Epithelial cell of esophagus (primary cell): ENCODE data around the gene MACROH2A1.

ENCODE experiments used
- DNase-seq: peaks from one replicate; pipeline ENCODE4 v3.0.0; 2010; ENCODE audit warnings: low read depth
- H3K4me3 ChIP-seq: 2 replicates; pipeline ENCODE4 v1.5.1; 2011; ENCODE audit warnings: mild to moderate bottlenecking, low read length, control low read depth
- CTCF ChIP-seq: IDR thresholded peaks from 2 replicates; pipeline ENCODE4 v1.5.1; 2011; ENCODE audit warnings: low read depth, mild to moderate bottlenecking, low read length, control low read depth, inconsistent platforms; ENCODE audit not compliant: insufficient read depth; ENCODE audit errors: missing control alignments

Gene MACROH2A1

GRCh38 chr5:135328128-135328687, 70.8 kb downstream of the MACROH2A1 start:
- no peak for TF ChIP-seq CTCF
- H3K4me3 ChIP-seq = no peak overlapping the region
- no peak for DNase-seq

GRCh38 chr5:135327429-135328127, 71.5 kb downstream of the MACROH2A1 start:
- no peak for DNase-seq
- TF ChIP-seq CTCF = no peak
- no peak overlapping the region for H3K4me3 ChIP-seq

- no peak for TF ChIP-seq CTCF
- no peak for DNase-seq
Observed at GRCh38 chr5:135326296-135327254, 72.5 kb downstream of the MACROH2A1 start.

GRCh38 chr5:135324897-135325650, 74.0 kb downstream of the MACROH2A1 start:
- DNase-seq = peak; percentile 83
- H3K4me3 ChIP-seq = no peak overlapping the region

More at GRCh38 chr5:135326296-135327254, 72.5 kb downstream of the MACROH2A1 start:
- H3K4me3 ChIP-seq = no peak overlapping the region

GRCh38 chr5:135324160-135324559, 74.9 kb downstream of the MACROH2A1 start:
- no peak for TF ChIP-seq CTCF
- no peak overlapping the region for H3K4me3 ChIP-seq
- DNase-seq = no peak

More at GRCh38 chr5:135324897-135325650, 74.0 kb downstream of the MACROH2A1 start:
- TF ChIP-seq CTCF = no peak

- TF ChIP-seq CTCF = no peak
- H3K4me3 ChIP-seq = no peak overlapping the region
- DNase-seq = no peak
Observed at GRCh38 chr5:135323701-135324132, 75.3 kb downstream of the MACROH2A1 start.
